ENCODE results near the gene KRTAP10-10.
"Not testable (repeated sequence)": the region's sequence is repeated elsewhere in the genome, so short reads cannot be mapped to it uniquely, and the experiment has no call there.

KRTAP10-10 gene

GRCh38 chr21:44601596-44602462 lies 35.3 kb upstream of the KRTAP10-10 start:
- H3K4me3 ChIP-seq = no peak overlapping the region
- H3K27ac ChIP-seq = no peak overlapping the region

DNA sequence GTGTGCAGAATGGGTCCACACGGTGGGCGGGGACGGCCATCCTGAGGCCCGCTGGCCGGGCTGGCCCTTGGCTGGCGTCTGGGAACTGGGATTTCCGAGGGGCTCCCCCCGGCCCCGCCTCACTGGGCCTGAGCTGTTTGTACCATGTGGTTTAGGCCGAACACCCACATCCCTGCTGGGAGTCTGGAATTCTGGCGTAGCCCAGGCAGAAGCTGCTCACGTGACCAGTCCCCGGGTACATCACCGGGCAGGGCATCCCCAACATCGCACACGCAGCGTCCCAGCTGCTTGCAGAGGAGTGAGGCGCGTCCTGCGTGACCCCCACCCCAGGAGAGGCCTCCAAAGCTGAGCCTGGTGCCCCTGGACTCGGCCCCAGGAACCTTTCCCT lies 34.7 kb upstream of the KRTAP10-10 start:
- Histone ChIP-seq H3K4me3 (no peak overlapping the region), H3K27ac (no peak overlapping the region)

GRCh38 chr21:44603109-44603875 lies 33.9 kb upstream of the KRTAP10-10 start:
- H3K27ac ChIP-seq = no peak overlapping the region
- H3K4me3 ChIP-seq = no peak overlapping the region

DNA sequence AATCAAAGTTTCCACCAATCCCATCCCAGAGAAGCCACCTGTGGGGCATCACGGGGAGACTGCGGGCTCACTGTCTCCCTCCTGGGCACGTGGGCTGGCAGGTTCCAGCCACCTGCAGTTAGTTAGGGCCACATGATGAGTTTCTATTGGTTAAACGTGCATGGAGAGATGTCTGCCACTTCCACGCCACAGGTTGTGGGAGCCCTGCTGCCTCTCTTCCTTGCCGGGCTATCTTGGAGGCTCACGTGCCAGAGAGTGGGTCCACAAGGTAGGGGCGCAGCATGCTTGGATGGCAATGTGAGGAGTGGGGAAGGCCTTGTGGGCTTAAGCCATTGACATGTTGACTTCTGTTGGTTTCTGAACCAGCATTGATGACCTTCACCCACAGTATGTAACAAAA lies 33.2 kb upstream of the KRTAP10-10 start:
- no peak overlapping the region for H3K27ac ChIP-seq
- H3K4me3 ChIP-seq = no peak overlapping the region

GRCh38 chr21:44606495-44606894 lies 30.7 kb upstream of the KRTAP10-10 start:
- H3K27ac ChIP-seq = no peak overlapping the region
- H3K4me3 ChIP-seq = no peak overlapping the region

GRCh38 chr21:44609193-44609592 lies 28.0 kb upstream of the KRTAP10-10 start:
- Histone ChIP-seq H3K27ac (no peak overlapping the region), H3K4me3 (no peak overlapping the region)

GRCh38 chr21:44610157-44610843 lies 26.9 kb upstream of the KRTAP10-10 start:
- not testable (repeated sequence) for H3K4me3 ChIP-seq

DNA sequence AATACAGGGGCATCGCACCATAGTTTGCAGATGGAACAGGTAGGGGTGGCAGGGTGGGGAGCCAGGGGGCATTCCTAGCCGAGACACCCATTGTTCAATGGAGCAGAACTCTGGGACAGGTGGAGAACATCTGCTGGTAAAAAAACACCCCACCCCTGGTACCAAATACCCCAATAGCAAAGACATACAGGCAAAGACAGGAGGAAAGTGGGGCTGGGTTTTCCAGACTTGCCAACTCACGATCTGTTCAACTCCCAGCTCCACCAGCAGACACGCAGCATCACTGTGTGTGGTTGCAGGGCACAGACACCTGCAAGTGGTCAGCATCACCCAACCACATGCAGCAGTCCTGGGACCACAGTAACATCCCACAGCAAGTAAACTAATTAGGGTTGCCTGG lies 25.6 kb upstream of the KRTAP10-10 start:
- H3K27ac ChIP-seq = no peak overlapping the region
- H3K4me3 ChIP-seq = no peak overlapping the region

More at GRCh38 chr21:44610157-44610843, 26.9 kb upstream of the KRTAP10-10 start:
- not testable (repeated sequence) for H3K27ac ChIP-seq

DNA sequence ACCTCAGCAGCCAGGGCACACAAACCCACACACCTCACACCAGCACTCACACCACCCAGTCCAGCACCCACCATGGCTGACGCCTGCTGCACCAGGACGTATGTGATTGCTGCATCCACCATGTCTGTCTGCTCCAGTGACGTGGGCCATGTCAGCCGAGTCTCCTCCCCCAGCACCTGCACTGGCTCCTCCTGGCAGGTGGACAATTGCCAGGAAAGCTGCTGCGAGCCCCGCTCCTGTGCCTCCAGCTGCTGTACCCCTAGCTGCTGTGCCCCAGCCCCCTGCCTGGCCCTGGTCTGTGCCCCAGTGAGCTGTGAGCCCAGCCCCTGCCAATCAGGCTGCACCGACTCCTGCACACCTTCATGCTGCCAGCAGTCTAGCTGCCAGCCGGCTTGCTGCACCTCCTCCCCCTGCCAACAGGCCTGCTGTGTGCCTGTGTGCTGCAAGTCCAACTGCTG lies 25.1 kb upstream of the KRTAP10-10 start, which contains the start of gene KRTAP10-8:
TSS of gene KRTAP10-8 (plus strand) at position 51 of the 458 bp plus-strand sequence. CDS start at position 73, 22 bp downstream.
- no peak within 1 kb of the TSS for H3K27ac ChIP-seq
- H3K4me3 ChIP-seq = no peak within 1 kb of the TSS

GRCh38 chr21:44612669-44613229 lies 24.4 kb upstream of the KRTAP10-10 start:
- Histone ChIP-seq H3K4me3 (no peak overlapping the region), H3K27ac (no peak overlapping the region)

- no peak overlapping the region for H3K27ac ChIP-seq
These were observed 23.6 kb upstream of the KRTAP10-10 start for GRCh38 chr21:44613386-44614155.

GRCh38 chr21:44614161-44614631 lies 23.0 kb upstream of the KRTAP10-10 start:
- H3K4me3 ChIP-seq = no peak overlapping the region
- H3K27ac ChIP-seq = no peak overlapping the region

More at GRCh38 chr21:44613386-44614155, 23.6 kb upstream of the KRTAP10-10 start:
- H3K4me3 ChIP-seq = no peak overlapping the region

DNA sequence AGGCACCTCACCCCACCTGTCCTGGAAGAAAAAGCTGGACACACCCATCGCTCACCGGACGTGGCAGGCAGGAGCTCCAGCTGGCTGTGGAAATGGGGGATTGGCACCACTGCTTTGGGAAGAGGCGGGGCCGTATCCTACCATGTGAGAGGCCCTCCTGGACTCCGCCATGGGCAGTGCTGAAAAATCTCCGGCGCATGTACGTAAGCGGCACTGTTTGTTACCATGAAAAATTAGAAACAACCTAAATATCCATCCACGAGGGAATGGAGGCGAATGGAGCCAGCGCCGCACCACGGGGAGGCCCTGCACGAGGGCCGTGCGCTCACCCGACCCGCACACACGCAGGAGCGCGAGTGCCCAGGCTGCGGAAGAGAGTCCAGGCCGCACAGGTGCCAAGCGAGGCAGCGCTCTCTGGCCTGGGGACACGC lies 22.2 kb upstream of the KRTAP10-10 start:
- no peak overlapping the region for H3K4me3 ChIP-seq
- no peak overlapping the region for H3K27ac ChIP-seq

- Histone ChIP-seq H3K27ac (no peak overlapping the region), H3K4me3 (no peak overlapping the region)
These were observed 21.7 kb upstream of the KRTAP10-10 start for GRCh38 chr21:44615466-44615865.

DNA sequence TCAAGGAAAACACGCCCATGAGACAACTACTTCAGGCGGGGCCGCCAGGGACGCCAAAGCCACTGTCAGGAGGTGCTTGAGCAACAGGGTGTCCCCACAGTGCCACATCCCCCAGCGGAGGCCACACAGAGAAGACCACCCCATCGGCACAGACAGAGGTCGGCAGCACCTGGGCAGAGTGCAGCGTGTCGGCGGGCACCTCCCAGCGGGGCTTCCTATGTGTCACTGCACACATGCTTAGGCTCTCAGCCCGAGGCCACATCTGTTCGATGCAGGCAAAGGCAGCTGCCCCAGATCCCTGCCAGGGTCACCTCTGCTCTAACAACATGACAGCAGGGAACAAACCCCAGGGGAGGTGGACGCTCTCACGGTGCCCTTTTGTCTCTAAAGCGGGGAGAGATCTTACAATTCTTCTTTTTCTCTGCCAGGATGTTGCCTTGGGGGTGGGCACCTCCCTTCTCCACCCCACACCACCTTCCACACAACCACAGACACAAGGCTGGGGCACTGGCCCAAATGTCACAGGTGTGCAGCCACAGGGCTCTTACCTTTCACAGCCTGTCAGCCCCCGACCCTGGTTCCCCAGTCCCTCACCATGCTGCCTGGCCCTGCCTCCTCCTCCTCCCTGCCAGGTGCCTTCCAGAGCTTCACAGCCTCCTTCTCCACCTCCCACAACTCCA lies 21.1 kb upstream of the KRTAP10-10 start:
- H3K27ac ChIP-seq = no peak overlapping the region
- H3K4me3 ChIP-seq = no peak overlapping the region

DNA sequence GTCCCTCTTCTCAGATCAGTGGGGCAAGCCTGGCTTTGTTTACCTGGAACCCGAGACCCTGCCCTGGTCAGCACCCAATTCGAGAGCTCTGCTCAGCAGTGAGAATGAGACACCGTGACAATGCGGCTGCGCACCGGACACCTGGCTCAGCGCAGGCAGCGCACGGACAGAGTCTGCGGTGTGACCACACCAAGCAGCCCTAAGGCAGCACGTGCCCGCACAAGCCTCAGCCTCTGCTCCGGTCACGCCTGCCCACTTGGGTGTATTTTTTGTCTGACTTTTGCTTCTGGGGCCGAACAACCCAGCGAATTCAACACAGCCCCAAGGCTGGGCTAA lies 20.6 kb upstream of the KRTAP10-10 start:
- Histone ChIP-seq H3K27ac (no peak overlapping the region), H3K4me3 (no peak overlapping the region)

GRCh38 chr21:44617071-44617501 lies 20.1 kb upstream of the KRTAP10-10 start:
- Histone ChIP-seq H3K27ac (no peak overlapping the region), H3K4me3 (no peak overlapping the region)

GRCh38 chr21:44618504-44618903 lies 18.7 kb upstream of the KRTAP10-10 start:
- H3K27ac ChIP-seq = peak overlapping the region in 8 of 21 experiments; percentile 2 to 80 (median 48)
- no peak overlapping the region for H3K4me3 ChIP-seq

Data from skin epidermis (tissue), 12 donors.